A673 (cell line): ENCODE results near the gene MYADM.

ENCODE experiments used
- EZH2 ChIP-seq: fragments of 200-600 bp; sonication (generic); IDR thresholded peaks from 2 replicates; pipeline ENCODE4 v1.6.1; 2017; ENCODE audit warnings: borderline replicate concordance, low read depth, mild to moderate bottlenecking, mixed read lengths, antibody characterized with exemption, low read length; ENCODE audit not compliant: poor library complexity, severe bottlenecking
- TF ChIP-seq, protein P1 (sequence below): fragments of 300-800, 200-600 bp; sonication (generic); conservative IDR thresholded peaks from 2 replicates; pipeline ENCODE4 v1.5.1; 2017; ENCODE audit warnings: low read depth, mild to moderate bottlenecking, antibody characterized with exemption, low read length, moderate library complexity, mixed read lengths

DNA sequence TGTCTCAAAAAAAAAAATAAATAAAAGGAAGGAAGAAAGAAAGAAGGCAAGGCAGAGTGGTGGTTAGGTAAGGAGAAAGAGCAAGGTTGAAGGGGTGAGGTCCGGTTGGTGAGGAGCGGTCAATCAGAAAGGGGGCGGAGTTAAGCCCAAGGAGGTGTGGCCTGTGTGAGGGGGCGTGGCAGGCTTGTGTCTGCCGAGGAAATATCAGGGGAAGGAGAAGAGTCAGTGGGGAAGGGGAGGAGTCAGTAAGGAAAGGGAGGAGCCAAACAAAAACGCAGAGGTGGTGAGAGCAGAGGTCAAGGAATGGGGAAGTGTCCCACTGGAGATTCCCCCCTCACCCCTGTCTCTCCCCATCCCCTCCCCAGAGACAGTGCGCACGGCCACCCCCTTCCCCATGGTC is 47.3 kb downstream of the MYADM start:
- TF ChIP-seq, protein P1, sequence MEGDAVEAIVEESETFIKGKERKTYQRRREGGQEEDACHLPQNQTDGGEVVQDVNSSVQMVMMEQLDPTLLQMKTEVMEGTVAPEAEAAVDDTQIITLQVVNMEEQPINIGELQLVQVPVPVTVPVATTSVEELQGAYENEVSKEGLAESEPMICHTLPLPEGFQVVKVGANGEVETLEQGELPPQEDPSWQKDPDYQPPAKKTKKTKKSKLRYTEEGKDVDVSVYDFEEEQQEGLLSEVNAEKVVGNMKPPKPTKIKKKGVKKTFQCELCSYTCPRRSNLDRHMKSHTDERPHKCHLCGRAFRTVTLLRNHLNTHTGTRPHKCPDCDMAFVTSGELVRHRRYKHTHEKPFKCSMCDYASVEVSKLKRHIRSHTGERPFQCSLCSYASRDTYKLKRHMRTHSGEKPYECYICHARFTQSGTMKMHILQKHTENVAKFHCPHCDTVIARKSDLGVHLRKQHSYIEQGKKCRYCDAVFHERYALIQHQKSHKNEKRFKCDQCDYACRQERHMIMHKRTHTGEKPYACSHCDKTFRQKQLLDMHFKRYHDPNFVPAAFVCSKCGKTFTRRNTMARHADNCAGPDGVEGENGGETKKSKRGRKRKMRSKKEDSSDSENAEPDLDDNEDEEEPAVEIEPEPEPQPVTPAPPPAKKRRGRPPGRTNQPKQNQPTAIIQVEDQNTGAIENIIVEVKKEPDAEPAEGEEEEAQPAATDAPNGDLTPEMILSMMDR: no peak
- no peak for TF ChIP-seq EZH2
